Measurements from ENCODE around the gene MICOS13. TPM values are rescaled to one million over a fixed set of nuclear protein-coding genes. Genes with fewer than 3 reads are reported as not detected.

The MICOS13 gene
- total RNA-seq, 2 donors from 2014 or later: 26.3 to 35.0 TPM

GRCh38 chr19:5719961-5720790 lies 39.9 kb upstream of the MICOS13 start, which contains the start of the genes CATSPERD and LONP1:
Gene CATSPERD, plus strand, starts transcription at chr19:5720637. Its CDS starts 101 bp downstream, at chr19:5720738.
Gene LONP1, minus strand, starts transcription at chr19:5720146. Its CDS starts 14 bp downstream, at chr19:5720132.
- Mint-ChIP-seq H3K4me1 (peaks cover 10% of the 10 kb centered on the region), H3K27me3 (ENCODE audit: insufficient read depth) (peaks cover 5% of the 10 kb centered on the region), H3K36me3 (ENCODE audit: low read depth) (peaks cover 12% of the 10 kb centered on the region), H3K27ac (peak within 1 kb of the TSS; percentile 98), H3K9me3 (no peaks in the 10 kb centered on the region), H3K4me3 (peak within 1 kb of the TSS; percentile 88)
- DNase-seq: peak; percentile 99
- Histone ChIP-seq H3K9ac (ENCODE audit: extremely low read depth, low read length, poor library complexity, severe bottlenecking) (peak within 1 kb of the TSS; percentile 88), H3K4me3 (ENCODE audit: low read length) (peak within 1 kb of the TSS; percentile 94), H3K36me3 (ENCODE audit: control insufficient read depth, insufficient read depth, low read length) (peaks cover 11% of the 10 kb centered on the region), H3K27ac (ENCODE audit: low read depth, low read length) (peak within 1 kb of the TSS; percentile 94), H3K27me3 (ENCODE audit: control insufficient read depth, insufficient read depth, low read length, poor library complexity, severe bottlenecking) (no peaks in the 10 kb centered on the region), H3K4me1 (ENCODE audit: control insufficient read depth, insufficient read depth, low read length) (peaks cover 3% of the 10 kb centered on the region), H3K9me3 (ENCODE audit: control insufficient read depth, low read length) (no peaks in the 10 kb centered on the region)
- peak; percentile 81 for TF ChIP-seq CTCF (conservative IDR thresholded peaks at IDR 0.05)
- WGBS, 2 experiments (ENCODE audit: insufficient coverage in 1 of 2, insufficient read length in 1 of 2): 0 to 1% methylated on average over 25 to 90 of the region's 90 CpGs

GRCh38 chr19:5719274-5719960 lies 39.1 kb upstream of the MICOS13 start:
- peak overlapping the region; percentile 94 for H3K4me3 ChIP-seq (ENCODE audit: low read length)
- peaks cover 3% of the 10 kb centered on the region for H3K4me1 ChIP-seq (ENCODE audit: control insufficient read depth, insufficient read depth, low read length)
- H3K27ac Mint-ChIP-seq: peak overlapping the region; percentile 98
- TF ChIP-seq CTCF (conservative IDR thresholded peaks at IDR 0.05): no peak
- peak; percentile 61 for DNase-seq
- no peaks in the 10 kb centered on the region for H3K27me3 ChIP-seq (ENCODE audit: control insufficient read depth, insufficient read depth, low read length, poor library complexity, severe bottlenecking)
- H3K36me3 Mint-ChIP-seq (ENCODE audit: low read depth): peaks cover 12% of the 10 kb centered on the region
- H3K9ac ChIP-seq (ENCODE audit: extremely low read depth, low read length, poor library complexity, severe bottlenecking): peak overlapping the region; percentile 88
- H3K27ac ChIP-seq (ENCODE audit: low read depth, low read length): peak overlapping the region; percentile 94
- peaks cover 16% of the 10 kb centered on the region for H3K36me3 ChIP-seq (ENCODE audit: control insufficient read depth, insufficient read depth, low read length)
- WGBS, 2 experiments (ENCODE audit: insufficient coverage in 1 of 2, insufficient read length in 1 of 2): 1% methylated on average over 27 to 58 of the region's 58 CpGs
- H3K27me3 Mint-ChIP-seq (ENCODE audit: insufficient read depth): no peaks in the 10 kb centered on the region
- H3K9me3 ChIP-seq (ENCODE audit: control insufficient read depth, low read length): no peaks in the 10 kb centered on the region
- no peaks in the 10 kb centered on the region for H3K9me3 Mint-ChIP-seq
- H3K4me1 Mint-ChIP-seq: peaks cover 10% of the 10 kb centered on the region
- peak overlapping the region; percentile 88 for H3K4me3 Mint-ChIP-seq

- WGBS, 2 experiments (ENCODE audit: insufficient coverage in 1 of 2, insufficient read length in 1 of 2): 15 to 27% methylated on average over 9 to 10 of the region's 11 CpGs
Observed at GRCh38 chr19:5718579-5719273, 38.4 kb upstream of the MICOS13 start.

More at GRCh38 chr19:5718579-5719273, 38.4 kb upstream of the MICOS13 start:
- Histone ChIP-seq H3K9ac (ENCODE audit: extremely low read depth, low read length, poor library complexity, severe bottlenecking) (peak overlapping the region; percentile 88), H3K36me3 (ENCODE audit: control insufficient read depth, insufficient read depth, low read length) (peaks cover 21% of the 10 kb centered on the region), H3K27ac (ENCODE audit: low read depth, low read length) (no peak overlapping the region), H3K27me3 (ENCODE audit: control insufficient read depth, insufficient read depth, low read length, poor library complexity, severe bottlenecking) (no peaks in the 10 kb centered on the region), H3K4me3 (ENCODE audit: low read length) (peak overlapping the region; percentile 94), H3K9me3 (ENCODE audit: control insufficient read depth, low read length) (no peaks in the 10 kb centered on the region), H3K4me1 (ENCODE audit: control insufficient read depth, insufficient read depth, low read length) (peaks cover 3% of the 10 kb centered on the region)
- Mint-ChIP-seq H3K27me3 (ENCODE audit: insufficient read depth) (no peaks in the 10 kb centered on the region), H3K9me3 (no peaks in the 10 kb centered on the region), H3K27ac (peak overlapping the region; percentile 95), H3K4me3 (peak overlapping the region; percentile 88), H3K36me3 (ENCODE audit: low read depth) (peaks cover 16% of the 10 kb centered on the region), H3K4me1 (peaks cover 10% of the 10 kb centered on the region)
- DNase-seq: no peak
- no peak for TF ChIP-seq CTCF (conservative IDR thresholded peaks at IDR 0.05)

Data from endodermal cell (in vitro differentiated cells).